HG03469 (cell line): ENCODE measurements around the gene CLDN3.
A peak's percentile ranks its signal among the peaks of the same experiment; 100 is the strongest.

ENCODE experiments used
- ATAC-seq: cut with Tn5 transposase; IDR thresholded peaks from one replicate; pipeline ENCODE4 v1.9.1; 2021; ENCODE audit warnings: mild to moderate bottlenecking, moderate library complexity, moderate number of reproducible peaks; ENCODE audit not compliant: unreplicated experiment

The CLDN3 gene

DNA sequence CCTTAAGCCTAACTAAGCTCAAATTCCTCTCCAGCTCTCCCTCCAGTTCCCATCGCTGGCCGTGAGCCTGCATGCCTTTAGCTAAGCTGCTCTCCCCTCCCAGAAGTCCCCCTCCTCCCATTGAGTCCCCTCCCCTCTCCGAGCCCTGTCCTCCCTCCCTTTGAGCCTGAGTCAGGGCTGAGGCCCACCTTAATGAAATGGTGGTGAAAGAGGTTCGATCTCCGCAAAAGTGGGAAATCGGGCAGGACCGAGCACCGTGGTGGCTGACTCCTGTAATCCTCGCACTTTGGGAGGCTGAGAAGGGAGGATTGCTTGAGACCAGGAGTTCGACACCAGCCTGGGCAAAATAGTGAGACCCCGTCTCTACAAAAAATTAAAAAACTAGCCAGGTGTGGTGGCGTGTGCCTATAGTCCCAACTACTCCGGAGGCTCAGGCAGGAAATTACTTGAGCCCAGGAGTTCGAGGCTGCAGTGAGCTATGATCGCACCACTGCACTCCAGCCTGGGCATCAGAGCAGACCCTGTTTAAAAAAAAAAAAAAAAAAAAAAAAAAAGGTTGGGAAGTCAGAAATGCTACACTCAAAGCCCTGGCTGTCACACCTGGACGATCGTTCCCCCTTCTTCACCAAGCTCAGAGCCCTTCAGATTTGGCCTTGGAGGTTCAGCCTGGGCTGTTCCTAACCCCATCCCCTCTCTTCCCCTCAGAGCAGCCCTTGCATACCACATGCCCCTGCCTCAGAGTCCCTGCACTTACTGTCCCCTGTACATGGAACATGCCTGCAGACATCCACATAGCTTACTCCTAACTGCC is 995 bp upstream of the CLDN3 start:
- no peak for ATAC-seq

- ATAC-seq, result no peak
Measured at GRCh38 chr7:73769481-73770001, 529 bp downstream of the CLDN3 start.

DNA sequence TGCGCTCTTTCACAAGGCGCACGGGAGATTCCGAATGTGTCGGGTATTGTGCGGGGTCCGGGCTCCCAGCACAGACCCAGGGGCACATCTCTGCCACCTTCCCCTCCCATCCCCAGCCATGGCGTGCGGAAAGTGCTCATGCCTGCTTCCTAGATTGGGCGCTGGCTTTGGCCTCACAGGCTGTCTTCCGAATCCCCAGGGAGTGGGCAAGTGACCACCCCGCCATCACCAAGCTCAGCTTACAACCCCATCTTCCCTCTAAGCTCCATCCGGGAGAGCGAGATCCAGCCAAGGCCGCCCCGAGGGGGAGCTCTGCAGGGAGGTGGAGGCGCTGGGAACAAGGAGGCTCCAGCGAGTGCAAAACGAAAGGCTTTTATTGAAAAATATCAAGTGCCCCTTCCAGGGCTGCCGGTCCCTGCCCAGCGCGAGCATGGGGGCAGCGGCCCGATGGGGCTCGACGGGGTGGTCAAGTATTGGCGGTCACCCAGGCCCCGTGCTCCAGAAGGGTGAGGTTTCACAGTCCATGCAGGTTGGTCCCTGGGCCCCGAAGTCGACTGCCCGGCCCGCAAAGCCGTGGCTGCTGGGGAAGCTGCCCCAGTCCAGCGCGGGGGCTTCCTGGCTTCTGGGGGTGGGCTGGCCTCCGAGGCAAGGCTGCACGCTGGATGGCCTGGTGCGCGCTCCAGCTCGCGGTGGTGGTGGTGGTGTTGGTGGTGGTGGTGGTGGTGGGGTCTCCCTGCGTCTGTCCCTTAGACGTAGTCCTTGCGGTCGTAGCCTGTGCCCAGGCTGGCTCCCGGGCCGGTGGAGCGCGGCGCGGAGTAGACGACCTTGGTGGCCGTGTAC is 1.2 kb downstream of the CLDN3 start:
- ATAC-seq, result no peak

DNA sequence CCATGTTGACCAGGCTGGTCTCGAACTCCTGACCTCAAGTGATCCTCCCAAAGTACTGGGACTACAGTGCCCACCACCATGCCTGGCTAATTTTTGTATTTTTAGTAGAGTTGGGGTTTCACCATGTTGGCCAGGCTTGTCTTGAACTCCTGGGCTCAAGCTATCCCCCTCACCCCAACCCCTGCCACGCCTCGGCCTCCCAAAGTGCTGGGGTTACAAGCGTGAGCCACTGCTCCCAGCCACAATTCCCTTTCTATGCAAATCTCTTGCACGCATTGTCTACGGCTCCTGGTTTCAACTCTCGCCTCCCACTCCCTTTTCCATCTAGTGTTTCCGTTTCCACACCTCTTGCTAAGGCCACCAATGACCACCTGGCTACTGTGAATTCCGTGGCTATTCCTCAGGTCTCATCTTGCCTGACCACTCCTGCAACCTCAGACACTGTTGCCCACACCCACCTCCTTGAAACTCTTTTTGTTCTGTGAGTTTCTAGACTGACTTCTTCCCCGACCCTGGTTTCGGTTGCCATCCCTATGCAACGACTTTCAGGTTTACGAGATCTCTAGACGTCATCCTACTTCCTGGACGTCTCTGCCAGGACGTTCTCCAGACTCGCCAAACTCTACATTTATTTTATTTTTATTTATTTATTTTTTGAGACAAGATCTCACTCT is 3.4 kb downstream of the CLDN3 start:
- no peak for ATAC-seq

DNA sequence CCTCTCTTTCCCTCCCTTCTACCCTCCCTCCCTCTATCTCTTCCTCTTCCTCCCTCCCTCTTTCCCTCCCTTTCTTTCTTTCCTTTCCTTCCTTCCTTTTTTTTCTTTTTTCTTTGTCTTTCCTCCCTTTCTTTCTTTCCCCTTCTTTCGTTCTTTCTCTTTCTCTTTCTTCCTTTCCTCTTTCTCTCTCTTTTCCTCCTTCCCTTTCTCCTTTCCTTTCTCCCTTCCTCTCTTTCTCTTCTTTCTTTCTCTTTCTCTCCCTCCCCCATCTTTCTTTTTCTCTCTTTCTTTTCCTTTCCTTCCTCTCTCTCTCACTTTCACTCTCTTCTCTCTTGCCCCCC is 7.4 kb downstream of the CLDN3 start:
- ATAC-seq, result no peak

GRCh38 chr7:73761854-73762658 is 8.0 kb downstream of the CLDN3 start:
- no peak for ATAC-seq

GRCh38 chr7:73758581-73759138 is 11.4 kb downstream of the CLDN3 start:
- no peak for ATAC-seq

DNA sequence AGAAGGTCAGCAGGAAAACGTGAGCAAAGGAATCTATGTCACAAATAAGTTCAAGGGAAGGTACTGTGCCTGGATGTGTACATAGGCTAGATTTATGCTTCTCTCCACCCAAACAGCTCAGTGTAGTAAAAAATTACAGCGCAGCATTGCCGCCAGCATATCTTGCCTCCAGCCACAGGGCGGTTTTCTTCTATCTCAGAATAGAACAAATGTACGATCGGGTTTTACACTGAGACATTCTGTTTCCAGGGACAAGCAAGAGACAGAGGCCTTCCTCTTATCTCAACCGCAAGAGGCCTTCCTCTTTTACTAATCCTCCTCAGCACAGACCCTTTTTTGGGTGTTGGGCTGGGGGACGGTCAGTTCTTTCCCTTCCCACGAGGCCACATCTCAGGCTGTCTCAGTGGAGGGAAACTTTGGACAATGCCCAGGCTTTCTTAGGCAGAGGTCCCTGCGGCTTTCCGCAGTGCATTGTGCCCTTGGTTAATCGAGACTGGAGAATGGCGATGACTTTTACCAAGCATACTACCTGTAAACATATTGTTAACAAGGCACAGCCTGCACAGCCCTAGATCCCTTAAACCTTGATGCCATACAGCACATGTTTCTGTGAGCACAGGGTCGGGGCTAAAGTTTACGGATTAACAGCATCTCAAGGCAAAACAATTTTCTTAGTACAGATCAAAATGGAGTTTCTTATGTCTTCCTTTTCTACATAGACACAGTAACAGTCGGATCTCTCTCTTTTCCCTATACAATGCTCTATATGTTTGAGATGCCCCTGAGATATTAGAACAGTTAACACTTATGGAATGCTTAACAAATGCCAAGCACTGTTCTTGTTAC is 19.9 kb downstream of the CLDN3 start:
- no peak for ATAC-seq

DNA sequence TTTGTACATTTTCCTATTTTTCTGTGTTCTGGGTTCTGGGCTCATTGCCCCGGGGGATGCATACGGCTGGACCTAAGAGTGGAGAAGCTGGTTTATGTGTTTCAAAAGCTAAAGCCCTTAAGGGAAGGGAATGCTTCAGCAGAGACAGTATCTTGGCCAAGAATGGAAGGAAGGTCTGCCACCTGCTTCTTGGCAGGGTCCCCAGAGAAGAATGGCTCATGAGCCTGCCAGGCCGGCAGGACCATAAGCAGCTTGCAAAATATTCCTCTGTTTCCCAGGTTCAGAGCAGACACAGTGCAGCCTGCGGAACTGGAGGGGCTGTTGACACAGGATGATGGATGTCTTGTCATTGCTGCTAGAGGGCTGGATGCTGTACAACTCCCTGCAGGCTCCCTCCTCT is 23.7 kb downstream of the CLDN3 start:
- no peak for ATAC-seq

GRCh38 chr7:73742753-73743641 is 27.1 kb downstream of the CLDN3 start:
- no peak for ATAC-seq

GRCh38 chr7:73742338-73742752 is 27.7 kb downstream of the CLDN3 start:
- no peak for ATAC-seq

GRCh38 chr7:73741600-73741999 is 28.5 kb downstream of the CLDN3 start:
- no peak for ATAC-seq

DNA sequence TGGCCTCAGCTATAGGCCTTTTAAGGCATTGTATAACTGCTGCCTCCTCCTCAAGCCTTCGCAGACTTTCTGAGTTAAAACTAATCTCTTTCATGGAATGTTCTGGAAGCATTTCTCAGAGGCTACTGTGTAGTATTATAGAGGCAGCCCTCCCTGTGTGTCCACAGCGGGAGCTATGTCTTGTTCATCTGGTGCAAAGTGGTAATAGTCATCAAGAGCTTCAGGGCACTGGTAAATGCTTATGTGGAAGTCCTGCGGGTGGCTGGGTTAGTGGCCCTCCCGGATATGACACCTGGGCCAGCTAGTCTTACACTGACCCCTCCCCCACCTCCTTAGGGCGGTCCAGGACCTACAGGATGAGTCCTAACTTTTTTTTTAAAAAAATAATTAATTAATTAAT is 29.3 kb downstream of the CLDN3 start:
- no peak for ATAC-seq

- no peak for ATAC-seq
Measured at GRCh38 chr7:73740212-73740611, 29.9 kb downstream of the CLDN3 start.

- no peak for ATAC-seq
Measured at GRCh38 chr7:73739387-73739767, 30.7 kb downstream of the CLDN3 start.

DNA sequence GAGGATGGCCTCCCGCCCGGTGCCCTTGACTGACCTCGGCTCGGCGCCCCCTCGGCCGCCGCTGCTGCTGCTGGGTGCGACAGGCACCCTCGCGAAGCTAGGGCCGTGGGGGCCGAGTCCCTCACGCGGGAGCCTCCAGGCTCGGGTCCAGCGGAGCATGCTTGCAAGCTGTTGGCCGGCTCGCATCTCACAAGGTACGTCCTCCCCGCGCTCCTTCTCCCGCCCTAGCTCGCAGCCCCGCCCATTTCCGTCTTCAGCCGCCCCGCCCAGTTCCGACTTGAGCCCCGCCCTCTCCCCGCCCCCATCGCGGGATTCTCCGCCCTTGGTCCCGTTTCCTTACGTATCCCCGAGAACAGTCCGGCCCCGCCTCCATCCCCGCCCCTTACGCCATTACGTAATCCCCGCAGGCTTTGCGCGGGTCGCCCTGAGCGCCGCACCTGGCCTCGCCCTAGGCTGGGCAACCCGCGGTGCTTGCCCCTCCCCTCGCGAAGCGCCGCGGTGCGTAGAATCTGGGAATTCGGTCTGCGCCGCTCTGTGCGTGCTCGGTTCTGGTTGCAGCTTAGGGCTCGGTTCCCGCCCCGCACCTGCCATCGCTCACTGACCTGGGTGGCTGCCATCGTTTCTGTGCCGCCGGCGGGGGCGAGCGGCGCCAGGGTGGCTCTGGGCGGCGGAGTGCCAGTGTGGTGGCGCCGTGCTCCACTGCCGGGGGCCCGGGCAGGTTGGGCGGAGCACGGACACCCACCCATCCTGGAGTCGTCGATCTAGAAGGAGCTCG is 31.3 kb downstream of the CLDN3 start, which contains the start of gene ABHD11:
ABHD11 (minus strand) TSS at position 191 of the 775 bp plus-strand sequence; CDS start at position 159, 32 bp downstream.
- peak; percentile 74 for ATAC-seq

DNA sequence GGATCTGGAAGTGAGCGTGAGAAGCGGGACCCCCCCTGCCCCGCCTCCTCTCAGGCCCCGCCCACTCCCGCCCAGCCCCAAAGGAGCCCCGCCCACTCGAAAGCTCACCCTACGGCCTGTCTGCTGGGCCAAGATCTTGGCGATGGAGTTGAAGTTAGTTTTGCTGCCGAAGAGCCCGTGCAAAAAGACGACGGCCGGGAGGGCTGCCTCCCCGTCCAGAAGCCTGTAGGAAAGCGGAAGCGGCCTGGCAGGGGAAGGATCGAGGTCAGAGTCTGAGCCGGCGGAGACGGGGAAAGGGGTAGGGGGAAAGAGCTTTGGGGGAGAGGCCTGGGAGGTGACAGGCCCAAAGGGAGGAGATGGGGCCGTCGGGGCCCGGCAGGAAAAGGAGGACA is 31.9 kb downstream of the CLDN3 start:
- ATAC-seq, result no peak
